ENCODE results near the gene GSTA5.
"Not testable (repeated sequence)": the region's sequence is repeated elsewhere in the genome, so short reads cannot be mapped to it uniquely, and the experiment has no call there.

The GSTA5 gene

DNA sequence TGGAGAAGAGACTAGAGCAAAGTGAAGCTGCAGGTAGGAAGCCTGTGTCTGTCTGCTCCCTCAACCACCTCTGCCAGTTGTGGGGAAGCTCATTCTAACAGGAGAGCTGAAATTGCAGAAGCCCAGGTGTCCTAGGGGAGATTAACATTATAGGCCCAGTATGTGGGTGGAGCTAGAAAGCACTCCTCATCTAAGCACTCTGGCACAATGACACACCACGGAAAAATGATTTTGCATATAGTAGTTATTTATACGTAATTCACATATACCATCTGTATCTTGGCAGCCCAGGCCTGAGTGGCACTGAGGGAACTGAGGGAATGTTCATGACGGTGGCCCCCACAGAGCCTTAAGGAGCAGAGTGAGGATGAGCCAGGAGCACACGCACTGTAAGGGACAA, 9.7 kb downstream of the GSTA5 start:
- not testable (repeated sequence) for DNase-seq

- no peak for DNase-seq
These were observed 11.4 kb downstream of the GSTA5 start for GRCh38 chr6:52829046-52829817.

DNA sequence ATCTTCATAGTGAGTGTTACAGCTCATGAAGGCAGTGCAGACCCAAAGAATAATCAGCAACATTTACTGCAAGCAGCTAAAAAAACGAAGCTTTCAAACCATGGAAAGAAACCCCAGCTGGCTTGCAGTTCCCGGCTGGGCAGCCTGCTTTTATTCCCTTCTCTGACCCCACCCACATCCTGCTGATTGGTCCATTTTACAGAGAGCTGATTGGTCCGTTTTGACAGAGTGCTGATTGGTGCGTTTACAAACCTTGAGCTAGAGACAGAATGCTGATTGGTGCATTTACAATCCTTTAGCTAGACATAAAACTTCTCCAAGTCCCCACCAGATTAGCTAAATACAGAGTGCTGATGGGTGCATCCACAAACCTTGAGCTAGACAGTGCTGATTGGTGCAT, 12.0 kb downstream of the GSTA5 start:
- not testable (repeated sequence) for DNase-seq

GRCh38 chr6:52827073-52827783, 13.4 kb downstream of the GSTA5 start:
- not testable (repeated sequence) for DNase-seq

- no peak for DNase-seq
These were observed 14.1 kb downstream of the GSTA5 start for GRCh38 chr6:52826513-52826912.

DNA sequence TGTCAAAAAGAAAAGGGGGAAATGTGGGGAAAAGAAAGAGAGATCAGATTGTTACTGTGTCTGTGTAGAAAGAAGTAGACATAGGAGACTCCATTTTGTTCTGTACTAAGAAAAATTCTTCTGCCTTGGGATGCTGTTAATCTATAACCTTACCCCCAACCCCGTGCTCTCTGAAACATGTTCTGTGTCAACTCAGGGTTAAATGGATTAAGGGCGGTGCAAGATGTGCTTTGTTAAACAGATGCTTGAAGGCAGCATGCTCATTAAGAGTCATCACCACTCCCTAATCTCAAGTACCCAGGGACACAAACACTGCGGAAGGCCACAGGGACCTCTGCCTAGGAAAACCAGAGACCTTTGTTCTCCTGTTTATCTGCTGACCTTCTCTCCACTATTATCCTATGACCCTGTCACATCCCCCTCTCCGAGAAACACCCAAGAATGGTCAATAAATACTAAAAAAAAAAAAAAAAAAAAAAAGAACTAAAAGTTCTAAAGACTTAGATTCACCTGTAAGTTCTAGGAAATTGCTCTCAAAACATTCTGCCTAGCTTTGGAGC, 14.6 kb downstream of the GSTA5 start:
- DNase-seq, result not testable (repeated sequence)

- not testable (repeated sequence) for DNase-seq
These were observed 15.3 kb downstream of the GSTA5 start for GRCh38 chr6:52825270-52825793.

DNA sequence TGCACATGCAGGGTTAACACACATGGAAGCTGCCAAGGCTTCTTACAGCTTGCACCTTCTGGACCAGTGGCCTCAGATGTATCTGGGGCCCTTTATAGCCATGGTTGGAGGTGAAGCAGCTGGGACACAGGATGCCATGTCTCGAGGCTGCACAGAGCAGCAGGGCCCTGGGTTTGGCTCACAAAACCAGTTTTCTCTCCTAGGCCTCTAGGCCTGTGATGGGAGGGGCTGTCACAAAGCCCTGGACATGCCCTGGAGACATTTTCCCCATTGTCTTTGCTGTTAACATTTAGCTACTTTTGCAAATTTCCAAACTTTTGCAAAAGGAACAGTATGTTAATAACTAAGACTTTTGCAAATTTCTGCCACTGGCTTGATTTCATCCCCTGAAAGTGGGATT, 18.8 kb downstream of the GSTA5 start:
- DNase-seq, result no peak

DNA sequence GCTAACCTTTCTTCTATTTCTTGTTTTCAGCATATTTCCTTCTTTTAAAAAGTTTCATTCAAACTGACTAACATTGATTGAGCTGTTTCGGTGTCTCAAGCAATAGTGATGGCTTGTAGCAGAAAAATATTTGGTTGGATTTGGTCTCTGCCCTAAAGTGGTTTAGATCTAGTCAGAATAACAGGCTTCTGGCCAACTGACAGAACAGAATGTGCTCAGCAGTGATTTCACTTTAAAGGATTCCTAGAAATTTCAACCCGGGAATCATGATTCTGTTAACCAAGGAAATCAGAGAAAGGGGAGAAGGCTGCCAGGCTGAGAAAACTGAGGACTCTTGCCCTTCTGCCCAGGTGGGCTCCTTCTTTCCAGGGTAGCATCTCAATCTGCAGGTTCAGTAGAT, 20.4 kb downstream of the GSTA5 start:
- DNase-seq, result no peak

DNA sequence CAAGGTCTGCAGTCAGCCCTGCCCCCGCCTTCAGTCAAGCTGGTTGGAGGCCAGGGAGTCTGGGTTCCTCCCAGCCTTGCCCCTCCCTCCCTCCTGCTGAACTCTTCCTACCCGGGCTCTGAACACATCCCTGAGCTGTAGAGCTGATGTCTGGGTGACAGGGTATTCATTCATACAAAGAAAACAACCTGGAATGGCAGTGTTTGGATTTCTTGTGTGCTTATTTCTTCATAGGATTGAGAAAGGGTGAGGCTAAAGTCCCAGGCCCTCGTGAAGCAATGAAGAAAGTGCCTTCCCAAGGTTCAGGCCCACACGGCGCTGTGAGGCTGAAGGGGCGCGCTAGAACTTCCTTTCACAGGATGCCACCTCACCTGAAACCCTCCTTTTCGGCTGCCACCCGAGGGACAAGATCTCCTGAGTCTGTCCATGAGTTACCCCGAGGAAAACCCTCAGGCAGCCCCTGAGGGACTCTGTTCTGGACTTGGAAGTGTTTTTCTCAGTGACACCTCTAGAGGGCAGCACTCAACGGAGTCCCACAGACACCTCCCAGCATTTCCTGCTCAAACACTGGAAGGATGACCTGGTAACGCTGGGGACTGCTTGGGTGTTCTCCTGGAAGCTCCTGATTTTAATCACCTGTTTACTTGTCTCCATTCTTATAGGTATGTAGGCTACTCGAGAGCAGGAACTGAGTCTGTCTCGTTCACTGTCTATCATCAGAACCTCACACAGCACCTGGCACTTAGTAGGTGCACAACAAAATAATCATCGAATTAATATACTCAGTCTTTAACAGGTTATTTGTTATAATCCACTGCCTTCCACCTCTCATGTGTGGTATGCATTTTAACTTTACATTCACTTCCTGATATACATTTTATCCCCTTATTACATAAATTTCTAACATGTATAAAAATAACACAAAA, 25.2 kb downstream of the GSTA5 start:
- DNase-seq, result no peak

GRCh38 chr6:52814545-52814944, 26.1 kb downstream of the GSTA5 start:
- not testable (repeated sequence) for DNase-seq

GRCh38 chr6:52809777-52810176, 30.8 kb downstream of the GSTA5 start:
- DNase-seq, result not testable (repeated sequence)

- DNase-seq, result no peak
These were observed 32.0 kb downstream of the GSTA5 start for GRCh38 chr6:52808660-52809059.

DNA sequence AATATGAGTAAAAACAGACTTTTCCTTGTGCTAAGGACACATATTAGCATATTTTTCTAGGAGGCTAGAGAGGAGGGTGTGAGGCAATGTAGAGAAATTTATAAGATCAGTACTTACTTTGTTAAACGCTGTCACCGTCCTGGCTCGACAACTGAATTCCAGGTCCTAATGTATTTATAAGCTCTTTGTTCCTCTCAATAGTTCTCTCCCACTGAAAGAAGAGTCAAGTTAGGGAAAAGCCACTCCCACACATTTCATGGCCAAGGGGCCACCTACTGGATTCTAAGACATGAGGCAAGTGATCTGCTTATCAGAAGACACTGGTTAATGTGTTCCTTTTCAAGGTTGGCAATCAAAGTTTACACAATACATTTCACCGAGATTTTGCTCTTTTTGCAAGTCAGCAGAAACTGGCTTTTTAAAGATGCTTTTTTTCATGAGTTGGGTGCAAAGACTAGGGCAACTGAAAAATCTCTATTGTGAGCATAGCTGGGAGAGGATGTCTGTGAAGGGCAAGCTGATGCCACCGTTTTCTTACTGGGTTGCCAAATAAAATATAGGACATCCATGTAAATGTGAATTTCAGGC, 36.9 kb downstream of the GSTA5 start, which contains the start of gene GSTA1:
GSTA1 (minus strand) TSS at position 149 of the 588 bp plus-strand sequence. CDS start 4,549 bp downstream, outside the sequence.
- not testable (repeated sequence) for DNase-seq

DNA sequence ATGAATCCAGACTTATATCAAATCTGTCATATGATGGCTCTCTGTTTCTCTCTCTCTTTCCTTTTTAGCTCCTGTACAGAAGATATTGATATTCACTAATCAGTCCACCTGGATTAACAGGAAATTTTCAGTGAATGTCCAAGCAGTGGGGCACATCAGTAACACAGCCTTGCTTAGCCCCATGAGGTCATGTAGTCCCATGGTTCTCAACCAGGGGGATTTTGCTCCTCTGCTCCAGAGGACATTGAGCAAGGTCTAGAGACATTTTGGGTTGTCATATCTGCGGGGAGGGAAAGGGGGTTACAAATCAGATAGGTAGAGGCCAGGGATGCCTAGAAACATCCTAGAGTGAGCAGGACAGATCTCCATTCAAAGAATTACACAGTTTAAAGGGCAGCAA, 37.8 kb downstream of the GSTA5 start:
- DNase-seq, result no peak

GRCh38 chr6:52801188-52801841, 39.3 kb downstream of the GSTA5 start:
- no peak for DNase-seq

GRCh38 chr6:52799272-52799671, 41.3 kb downstream of the GSTA5 start:
- not testable (repeated sequence) for DNase-seq

DNA sequence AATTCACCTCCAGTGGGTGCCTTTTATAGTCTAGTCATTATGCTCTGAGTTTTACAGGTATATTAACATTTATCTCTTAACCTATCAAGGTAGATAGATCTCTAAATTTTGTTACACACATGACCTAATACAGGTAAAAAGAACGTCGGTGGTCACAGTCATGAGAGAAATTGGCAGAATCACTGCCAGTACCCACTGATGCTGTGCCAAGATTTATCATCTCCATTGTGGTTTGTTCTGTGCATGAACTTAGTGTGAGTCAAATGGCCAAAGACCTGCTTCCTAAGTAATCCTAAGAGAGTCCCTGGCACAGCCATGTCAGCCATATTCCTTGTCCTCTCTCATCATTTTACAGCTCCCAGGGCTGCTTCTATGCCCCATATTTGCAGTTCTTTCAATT, 46.2 kb downstream of the GSTA5 start:
- DNase-seq, result not testable (repeated sequence)

GRCh38 chr6:52790861-52791260, 49.8 kb downstream of the GSTA5 start:
- DNase-seq, result no peak

GRCh38 chr6:52789658-52790057, 51.0 kb downstream of the GSTA5 start:
- not testable (repeated sequence) for DNase-seq

- DNase-seq, result no peak
These were observed 52.1 kb downstream of the GSTA5 start for GRCh38 chr6:52788478-52788877.

All from right hindlimb (tissue), 1 donor.